SK-N-MC (cell line): ENCODE results near the gene MAGEF1.

Experiments used
- DNase-seq: peaks from one replicate; pipeline ENCODE4 v3.0.0-alpha.2; 2011; ENCODE audit warnings: low read depth, low spot score
- H3K27ac ChIP-seq: fragments of 200-600 bp; sonication (generic); 2 replicates; pipeline ENCODE4 v1.5.1; 2016; ENCODE audit warnings: mixed run types
- H3K36me3 ChIP-seq: fragments of 200-600 bp; sonication (generic); 2 replicates; pipeline ENCODE4 v1.6.1; 2017; ENCODE audit warnings: antibody characterized with exemption, low read length, mixed read lengths; ENCODE audit not compliant: insufficient read depth
- H3K4me3 ChIP-seq: fragments of 200-600 bp; sonication (generic); 2 replicates; pipeline ENCODE4 v1.5.1; 2016
- H3K9ac ChIP-seq: fragments of 200-600 bp; sonication (generic); 2 replicates; pipeline ENCODE4 v1.8.0; 2017; ENCODE audit warnings: mixed run types, mixed read lengths; ENCODE audit not compliant: insufficient read length
- H3K9me3 ChIP-seq: fragments of 200-600 bp; sonication (generic); 2 replicates; pipeline ENCODE4 v1.6.1; 2017; ENCODE audit warnings: low read depth, mild to moderate bottlenecking, antibody characterized with exemption, low read length, moderate library complexity, mixed read lengths
- EZH2 ChIP-seq: fragments of 200-600 bp; sonication (generic); IDR thresholded peaks from one replicate; pipeline ENCODE4 v1.6.1; 2017; ENCODE audit warnings: antibody characterized with exemption
- FOXP2 ChIP-seq: optimal IDR thresholded peaks from 2 replicates; pipeline ENCODE3; 2011; ENCODE audit warnings: mild to moderate bottlenecking, moderate library complexity; ENCODE audit not compliant: insufficient read depth; ENCODE audit errors: extremely low read length, control extremely low read depth
- POLR2AphosphoS5 ChIP-seq: IDR thresholded peaks from 2 replicates; pipeline ENCODE4 v1.6.1; 2012; ENCODE audit warnings: mild to moderate bottlenecking, low read depth, low read length, borderline replicate concordance

Gene MAGEF1

DNA sequence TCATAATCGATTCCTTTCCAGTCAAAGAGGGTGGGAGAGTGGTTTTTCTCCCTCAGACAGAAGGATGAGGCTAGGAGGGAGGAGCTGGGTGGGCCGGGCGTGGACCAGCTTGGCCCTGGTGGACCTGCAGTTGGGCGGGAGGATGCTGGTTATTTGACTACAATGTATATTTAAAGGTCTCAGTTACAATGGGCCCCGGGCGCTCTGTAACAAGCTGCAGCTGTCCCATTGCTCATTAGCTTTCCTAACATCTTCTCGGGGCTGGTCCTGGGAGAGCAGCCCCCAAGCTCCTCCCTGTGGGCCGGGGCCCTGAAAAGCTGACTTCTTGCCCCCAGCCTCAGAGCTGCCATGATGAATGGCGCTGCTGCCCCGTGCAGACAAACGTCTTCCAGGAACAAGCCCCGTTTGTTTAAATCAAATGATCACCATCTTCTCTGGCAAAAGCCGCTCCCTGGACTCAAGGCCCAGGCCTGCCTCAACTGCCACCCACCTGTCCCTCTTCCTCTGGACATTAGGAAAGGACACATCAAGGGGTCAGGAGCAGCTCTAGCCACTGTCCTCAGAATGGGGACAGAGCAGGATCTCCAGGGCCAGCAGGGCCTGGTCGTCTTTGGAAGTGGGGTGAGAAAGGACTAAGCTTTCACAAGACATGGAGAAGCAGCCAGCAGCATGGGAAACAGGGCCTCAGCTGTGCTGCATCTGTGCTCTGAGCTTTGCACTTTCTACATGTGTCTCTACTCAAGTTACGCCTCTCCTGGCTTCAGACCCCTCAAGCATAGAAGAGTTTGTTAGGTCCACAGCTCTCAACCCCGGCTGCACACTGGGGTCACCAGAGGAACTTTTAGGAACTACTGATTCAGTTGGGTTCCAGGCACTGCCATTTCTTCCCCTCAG, 38.6 kb downstream of the MAGEF1 start:
- Histone ChIP-seq H3K4me3 (no peak overlapping the region), H3K36me3 (no peaks in the 10 kb centered on the region), H3K9ac (no peak overlapping the region), H3K9me3 (no peaks in the 10 kb centered on the region), H3K27ac (no peak overlapping the region)
- no peak for DNase-seq
- TF ChIP-seq POLR2AphosphoS5, result no peak
- no peak for TF ChIP-seq EZH2
- TF ChIP-seq FOXP2, result no peak

DNA sequence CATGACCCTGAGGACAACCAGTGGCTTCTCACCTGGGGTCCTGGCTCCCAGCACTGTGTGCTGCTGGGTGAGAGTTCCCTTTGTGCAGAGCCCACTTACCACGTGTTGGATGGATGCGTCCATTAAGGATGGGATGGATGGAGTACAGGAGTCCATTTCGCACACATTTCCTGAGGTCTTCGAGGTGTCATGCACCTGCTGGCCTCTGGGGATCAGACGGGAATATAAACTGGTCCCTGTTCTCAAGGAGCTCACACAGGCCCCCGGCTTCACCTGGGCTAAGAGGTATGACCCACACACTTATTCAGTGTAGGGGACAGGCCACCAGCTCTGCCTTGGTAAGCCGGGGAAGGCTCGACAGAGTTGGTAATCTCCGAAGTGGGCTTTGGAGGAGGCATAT, 39.5 kb downstream of the MAGEF1 start:
- DNase-seq, result no peak
- H3K9ac ChIP-seq, result no peak overlapping the region
- no peak overlapping the region for H3K4me3 ChIP-seq
- TF ChIP-seq EZH2, result no peak
- no peak for TF ChIP-seq POLR2AphosphoS5
- TF ChIP-seq FOXP2, result no peak
- no peaks in the 10 kb centered on the region for H3K9me3 ChIP-seq
- H3K36me3 ChIP-seq, result no peaks in the 10 kb centered on the region
- no peak overlapping the region for H3K27ac ChIP-seq

DNA sequence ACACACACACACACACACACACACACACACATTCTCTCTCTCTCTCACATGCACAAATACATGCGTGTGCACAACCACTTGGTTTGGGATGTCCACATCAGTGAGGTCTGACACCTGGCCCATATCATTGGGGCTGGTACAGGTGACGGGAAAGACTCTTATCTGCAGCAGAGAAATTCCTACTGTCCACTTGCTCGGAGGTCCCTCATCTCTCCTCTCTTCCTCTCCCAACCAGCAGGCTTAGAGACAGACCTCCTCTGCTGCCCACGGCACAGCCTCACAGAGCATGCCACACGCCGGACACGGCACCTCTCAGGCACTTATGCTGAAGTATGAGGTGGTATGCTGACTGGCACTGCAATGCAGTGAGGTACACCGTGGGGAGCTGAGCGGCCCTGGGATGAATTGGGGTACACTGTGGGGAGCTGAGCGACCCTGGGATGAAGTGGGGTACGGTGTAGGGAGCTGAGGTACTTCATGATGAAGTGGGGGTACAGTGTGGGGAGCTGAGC, 41.7 kb downstream of the MAGEF1 start:
- no peak overlapping the region for H3K9ac ChIP-seq
- no peak overlapping the region for H3K4me3 ChIP-seq
- no peaks in the 10 kb centered on the region for H3K9me3 ChIP-seq
- H3K27ac ChIP-seq, result no peak overlapping the region
- DNase-seq, result no peak
- no peaks in the 10 kb centered on the region for H3K36me3 ChIP-seq
- TF ChIP-seq FOXP2 (no peak), POLR2AphosphoS5 (no peak), EZH2 (no peak)

DNA sequence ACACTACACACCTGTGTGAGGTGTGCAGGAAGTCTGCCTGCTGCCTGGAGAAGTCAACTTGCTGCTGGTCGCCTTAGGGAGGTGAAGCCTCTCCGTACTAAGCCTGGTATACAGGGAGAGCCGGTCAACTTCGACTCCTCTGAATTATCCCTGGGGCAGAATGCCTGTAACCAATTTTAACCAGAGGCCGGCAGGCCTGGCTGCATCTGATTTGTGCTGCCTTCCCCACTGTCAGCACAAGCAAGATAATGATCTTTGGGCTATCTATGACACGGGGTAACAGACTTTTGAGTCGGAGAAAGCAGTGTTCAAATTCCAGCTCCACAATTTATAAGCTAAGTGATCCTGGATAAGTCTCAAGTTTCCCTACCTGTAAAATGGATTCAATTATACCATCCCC, 42.3 kb downstream of the MAGEF1 start:
- Histone ChIP-seq H3K9me3 (no peaks in the 10 kb centered on the region), H3K4me3 (no peak overlapping the region), H3K36me3 (no peaks in the 10 kb centered on the region), H3K9ac (no peak overlapping the region), H3K27ac (no peak overlapping the region)
- DNase-seq, result no peak
- TF ChIP-seq EZH2 (no peak), POLR2AphosphoS5 (no peak)

DNA sequence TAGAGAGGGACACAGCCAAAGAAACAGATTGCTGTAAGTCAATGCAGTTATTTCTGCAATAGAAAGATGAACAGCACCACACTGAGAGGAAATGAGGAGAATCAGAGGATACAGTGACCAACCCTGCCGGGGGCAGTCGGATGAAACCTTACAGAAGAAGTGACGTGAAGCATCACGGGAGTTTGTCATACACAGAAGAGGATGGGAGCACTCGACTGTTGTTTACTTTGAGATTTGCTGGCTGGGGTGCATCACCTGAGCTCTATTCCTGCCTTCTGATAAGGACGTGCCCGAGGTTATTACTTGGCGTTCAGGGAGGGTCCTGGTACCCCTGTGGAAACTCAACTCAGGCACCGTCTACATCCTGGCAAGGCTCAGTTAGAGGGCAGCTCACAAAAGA, 45.4 kb downstream of the MAGEF1 start:
- Histone ChIP-seq H3K4me3 (no peak overlapping the region), H3K36me3 (no peaks in the 10 kb centered on the region), H3K9ac (no peak overlapping the region), H3K27ac (no peak overlapping the region), H3K9me3 (no peaks in the 10 kb centered on the region)
- no peak for DNase-seq
- TF ChIP-seq EZH2 (no peak), POLR2AphosphoS5 (no peak), FOXP2 (no peak)

DNA sequence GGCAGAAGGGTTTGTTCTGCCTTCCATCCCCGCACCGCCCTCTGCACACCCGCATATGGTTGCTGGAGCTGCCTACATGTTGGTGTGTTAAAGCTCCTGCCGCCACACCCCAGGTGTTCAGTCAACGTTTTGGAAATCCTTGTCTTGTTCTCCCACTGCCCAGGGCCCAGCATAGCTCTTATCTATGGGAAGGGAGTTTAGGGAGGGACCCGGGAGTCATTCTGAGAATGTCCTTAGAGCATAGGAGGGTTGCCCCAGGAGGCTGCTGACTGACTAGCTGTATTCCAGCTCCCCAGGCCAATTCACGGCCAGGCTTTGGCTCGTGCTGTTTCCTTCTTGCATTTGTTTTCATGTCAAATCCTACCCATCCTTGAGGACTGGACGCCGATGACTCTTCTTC, 46.8 kb downstream of the MAGEF1 start:
- no peaks in the 10 kb centered on the region for H3K9me3 ChIP-seq
- no peak overlapping the region for H3K4me3 ChIP-seq
- no peak for TF ChIP-seq EZH2
- TF ChIP-seq FOXP2, result no peak
- TF ChIP-seq POLR2AphosphoS5, result no peak
- H3K27ac ChIP-seq, result no peak overlapping the region
- H3K9ac ChIP-seq, result no peak overlapping the region
- no peak for DNase-seq
- H3K36me3 ChIP-seq, result no peaks in the 10 kb centered on the region

DNA sequence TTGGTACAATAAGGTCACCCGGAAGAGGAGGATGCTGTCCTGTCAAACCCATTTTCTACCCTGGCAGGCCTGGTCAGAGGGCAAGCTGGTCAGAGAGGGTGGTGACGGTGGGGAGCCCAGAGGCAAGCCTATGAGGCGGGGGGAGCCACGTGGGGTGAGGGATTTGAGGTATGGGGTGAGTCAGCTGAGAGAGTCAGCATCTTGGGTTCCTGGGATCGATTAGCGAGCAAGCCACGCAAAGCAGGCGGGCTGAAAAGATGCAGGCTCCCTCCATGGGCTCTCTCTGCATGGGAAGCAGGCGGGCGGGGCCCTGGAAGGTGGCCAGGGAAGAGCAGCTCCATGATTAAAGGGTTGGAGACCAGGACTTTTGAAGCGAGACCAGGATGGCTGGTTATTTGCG, 48.1 kb downstream of the MAGEF1 start:
- Histone ChIP-seq H3K9me3 (no peaks in the 10 kb centered on the region), H3K27ac (no peak overlapping the region), H3K9ac (no peak overlapping the region), H3K36me3 (no peaks in the 10 kb centered on the region), H3K4me3 (no peak overlapping the region)
- TF ChIP-seq FOXP2, result no peak
- no peak for TF ChIP-seq EZH2
- TF ChIP-seq POLR2AphosphoS5, result no peak
- DNase-seq, result no peak

DNA sequence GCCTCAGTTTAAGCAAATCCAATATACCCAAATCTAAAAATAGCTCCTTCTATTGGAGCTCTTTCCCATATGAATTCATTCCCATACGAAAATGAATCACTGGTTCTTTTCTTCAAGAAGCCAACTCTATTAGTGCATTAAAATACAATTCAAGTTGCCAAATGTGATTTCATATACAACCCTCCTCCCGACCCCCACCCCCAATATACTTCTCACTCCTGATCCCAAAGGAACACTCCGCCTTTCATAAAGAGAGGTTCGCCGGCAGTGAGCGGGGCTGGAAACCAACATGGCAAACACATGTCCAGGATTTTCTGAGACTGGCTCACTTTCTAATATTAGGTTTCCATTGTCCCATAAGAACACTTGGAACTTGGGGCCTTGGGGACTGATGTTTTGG, 48.5 kb downstream of the MAGEF1 start:
- H3K36me3 ChIP-seq, result no peaks in the 10 kb centered on the region
- TF ChIP-seq EZH2 (no peak), POLR2AphosphoS5 (no peak), FOXP2 (no peak)

DNA sequence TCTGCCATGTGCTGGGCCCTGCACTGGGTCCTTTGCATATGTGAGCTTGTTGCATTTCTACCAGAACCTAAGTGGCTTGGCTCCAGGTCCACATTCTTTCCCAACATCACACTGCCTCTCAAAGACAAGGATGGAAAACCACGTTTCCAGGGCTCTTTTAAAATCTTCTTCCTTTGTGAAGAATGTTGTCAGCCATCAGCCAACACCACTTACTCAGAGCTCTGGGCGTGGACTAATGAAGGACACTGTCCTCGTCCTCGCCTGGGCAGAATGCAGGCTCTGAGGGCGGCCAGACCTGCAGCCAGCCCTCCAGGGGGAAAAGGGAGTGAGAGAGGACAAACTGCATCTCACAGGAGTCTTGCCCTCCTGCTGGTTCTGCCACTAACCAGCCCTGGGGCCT, 49.7 kb downstream of the MAGEF1 start:
- Histone ChIP-seq H3K27ac (no peak overlapping the region), H3K9ac (no peak overlapping the region), H3K9me3 (no peaks in the 10 kb centered on the region), H3K36me3 (no peaks in the 10 kb centered on the region), H3K4me3 (no peak overlapping the region)
- DNase-seq, result no peak
- no peak for TF ChIP-seq FOXP2
- TF ChIP-seq EZH2, result no peak
- TF ChIP-seq POLR2AphosphoS5, result no peak

More for the DNA sequence above, 48.5 kb downstream of the MAGEF1 start:
- H3K9me3 ChIP-seq, result no peaks in the 10 kb centered on the region
- no peak overlapping the region for H3K9ac ChIP-seq
- H3K27ac ChIP-seq, result no peak overlapping the region
- no peak overlapping the region for H3K4me3 ChIP-seq
- DNase-seq, result no peak
